Thoracic aorta (tissue), 2 donors: ENCODE results near the gene PTPRN2. TPM values are rescaled to one million over a fixed set of nuclear protein-coding genes. Genes with fewer than 3 reads are reported as not detected.

Experiments
- ATAC-seq: fragments of 150-250 bp; one replicate; pipeline ENCODE4 v1.8.0; 2017; ENCODE audit warnings: low read depth; ENCODE audit not compliant: insufficient number of reproducible peaks, low FRiP score
- DNase-seq: peaks from one replicate; pipeline ENCODE4 v3.0.0-alpha.2; 2020; ENCODE audit warnings: low spot score
- H3K27ac ChIP-seq, 2 donors: fragments of 200-600 bp; sonication (generic); 1 replicate in 1 of 2; 2 replicates in 1 of 2; pipeline ENCODE4 v1.5.1; 2016; ENCODE audit warnings: mild to moderate bottlenecking in 2 of 2, moderate library complexity in 2 of 2
- H3K27me3 ChIP-seq: fragments of 200-600 bp; sonication (generic); replicated peaks from 2 replicates; pipeline ENCODE4 v1.6.0; 2016; ENCODE audit warnings: mild to moderate bottlenecking; ENCODE audit not compliant: insufficient read depth
- H3K36me3 ChIP-seq: fragments of 200-600 bp; sonication (generic); one replicate; pipeline ENCODE4 v1.5.1; 2016
- H3K4me1 ChIP-seq, 2 donors: fragments of 200-600 bp; sonication (generic); 1 replicate in 1 of 2; 2 replicates in 1 of 2; pipeline versions ENCODE4 v1.5.1 to v1.6.0; 2016; ENCODE audit warnings: low read depth in 2 of 2, mild to moderate bottlenecking in 1 of 2; ENCODE audit not compliant: control insufficient read depth in 1 of 2
- H3K4me3 ChIP-seq: fragments of 200-600 bp; sonication (generic); 2 replicates; pipeline ENCODE4 v1.5.1; 2016; ENCODE audit warnings: mild to moderate bottlenecking
- H3K9me3 ChIP-seq: fragments of 200-600 bp; sonication (generic); 2 replicates; pipeline ENCODE4 v1.5.1; 2016
- total RNA-seq, 2 donors: library from RNA; depleted of rRNA; stranded (reverse); fragments of >200 nt; gene quantifications; one replicate each; pipeline versions ENCODE4 v1.1.0 to v1.2.3, GENCODE V29; 2016
- TF ChIP-seq, protein P1 (sequence below): fragments of 200-600 bp; sonication (generic); IDR thresholded peaks from one replicate; pipeline ENCODE4 v1.5.1; 2019; ENCODE audit warnings: antibody characterized with exemption

The PTPRN2 gene
- total RNA-seq, 2 donors from 2014 or later = 2.2 to 3.1 TPM

DNA sequence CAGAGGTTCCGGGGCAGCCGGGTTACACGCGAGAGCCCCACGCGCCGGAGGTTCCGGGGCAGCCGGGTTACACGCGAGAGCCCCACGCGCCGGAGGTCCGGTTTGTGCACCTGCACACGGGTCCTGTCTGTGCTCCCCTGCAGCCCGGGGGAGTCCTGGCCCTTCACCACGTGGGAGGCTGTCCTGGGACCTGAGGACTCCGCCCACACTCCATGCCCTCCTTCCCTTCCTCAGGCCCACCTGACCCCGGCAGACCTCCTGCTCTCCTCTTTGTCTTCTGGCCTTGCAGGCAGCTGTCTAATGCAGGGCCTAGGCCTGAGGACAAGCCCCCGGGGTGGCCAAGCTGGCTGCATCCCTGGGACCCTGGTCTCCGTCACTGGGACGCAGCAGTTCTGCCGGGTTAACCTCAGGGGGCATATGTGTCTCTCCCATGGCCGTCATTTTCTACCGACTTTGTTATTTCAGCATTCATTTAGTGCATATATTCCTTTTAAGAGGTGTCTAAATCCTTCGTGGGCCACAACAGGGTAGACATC, 876.2 kb downstream of the PTPRN2 start:
- Histone ChIP-seq H3K27me3 (no peaks in the 10 kb centered on the region), H3K36me3 (no peaks in the 10 kb centered on the region), H3K27ac (no peak overlapping the region), H3K4me3 (no peak overlapping the region), H3K9me3 (no peaks in the 10 kb centered on the region), H3K4me1 (no peaks in the 10 kb centered on the region)
- no peak for ATAC-seq
- no peak for DNase-seq
- TF ChIP-seq, protein P1, sequence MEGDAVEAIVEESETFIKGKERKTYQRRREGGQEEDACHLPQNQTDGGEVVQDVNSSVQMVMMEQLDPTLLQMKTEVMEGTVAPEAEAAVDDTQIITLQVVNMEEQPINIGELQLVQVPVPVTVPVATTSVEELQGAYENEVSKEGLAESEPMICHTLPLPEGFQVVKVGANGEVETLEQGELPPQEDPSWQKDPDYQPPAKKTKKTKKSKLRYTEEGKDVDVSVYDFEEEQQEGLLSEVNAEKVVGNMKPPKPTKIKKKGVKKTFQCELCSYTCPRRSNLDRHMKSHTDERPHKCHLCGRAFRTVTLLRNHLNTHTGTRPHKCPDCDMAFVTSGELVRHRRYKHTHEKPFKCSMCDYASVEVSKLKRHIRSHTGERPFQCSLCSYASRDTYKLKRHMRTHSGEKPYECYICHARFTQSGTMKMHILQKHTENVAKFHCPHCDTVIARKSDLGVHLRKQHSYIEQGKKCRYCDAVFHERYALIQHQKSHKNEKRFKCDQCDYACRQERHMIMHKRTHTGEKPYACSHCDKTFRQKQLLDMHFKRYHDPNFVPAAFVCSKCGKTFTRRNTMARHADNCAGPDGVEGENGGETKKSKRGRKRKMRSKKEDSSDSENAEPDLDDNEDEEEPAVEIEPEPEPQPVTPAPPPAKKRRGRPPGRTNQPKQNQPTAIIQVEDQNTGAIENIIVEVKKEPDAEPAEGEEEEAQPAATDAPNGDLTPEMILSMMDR = no peak

DNA sequence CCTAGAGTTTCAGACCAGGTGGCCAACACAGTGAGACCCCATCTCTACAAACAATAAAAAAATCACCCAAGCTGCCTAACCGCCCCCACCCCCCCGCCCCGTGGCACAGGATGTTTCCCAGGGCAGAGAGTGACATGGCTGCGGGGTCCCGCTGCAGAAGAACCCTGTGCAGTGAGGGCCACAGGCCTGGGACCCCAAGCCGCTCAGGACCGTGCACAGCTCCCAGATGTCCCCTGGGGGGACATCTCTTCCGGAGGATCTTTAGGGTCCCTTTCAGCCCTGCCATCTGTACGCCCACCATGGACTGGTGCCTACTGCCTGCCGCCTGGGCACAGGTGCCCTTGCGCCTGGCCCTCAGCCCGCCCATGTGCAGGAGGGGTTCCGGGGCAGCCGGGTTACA, 877.2 kb downstream of the PTPRN2 start:
- H3K4me3 ChIP-seq = no peak overlapping the region
- no peaks in the 10 kb centered on the region for H3K9me3 ChIP-seq
- H3K4me1 ChIP-seq = no peaks in the 10 kb centered on the region
- TF ChIP-seq, protein P1 = no peak
- no peaks in the 10 kb centered on the region for H3K27me3 ChIP-seq
- ATAC-seq = no peak
- H3K27ac ChIP-seq = no peak overlapping the region
- H3K36me3 ChIP-seq = no peaks in the 10 kb centered on the region
- DNase-seq = no peak

GRCh38 chr7:157709531-157710251, 877.9 kb downstream of the PTPRN2 start:
- Histone ChIP-seq H3K4me1 (no peaks in the 10 kb centered on the region), H3K27me3 (no peaks in the 10 kb centered on the region), H3K36me3 (no peaks in the 10 kb centered on the region), H3K4me3 (no peak overlapping the region), H3K9me3 (no peaks in the 10 kb centered on the region), H3K27ac (no peak overlapping the region)
- TF ChIP-seq, protein P1 = no peak
- no peak for ATAC-seq
- DNase-seq = no peak

- TF ChIP-seq, protein P1 = no peak
- Histone ChIP-seq H3K9me3 (no peaks in the 10 kb centered on the region), H3K4me3 (no peak overlapping the region), H3K36me3 (no peaks in the 10 kb centered on the region), H3K27ac (no peak overlapping the region), H3K27me3 (no peaks in the 10 kb centered on the region), H3K4me1 (no peaks in the 10 kb centered on the region)
- ATAC-seq (no peak), DNase-seq (no peak)
Observed at GRCh38 chr7:157708919-157709295, 878.7 kb downstream of the PTPRN2 start.

GRCh38 chr7:157707983-157708918, 879.4 kb downstream of the PTPRN2 start:
- Histone ChIP-seq H3K36me3 (no peaks in the 10 kb centered on the region), H3K27me3 (no peaks in the 10 kb centered on the region)
- no peak for DNase-seq

More at GRCh38 chr7:157707983-157708918, 879.4 kb downstream of the PTPRN2 start:
- Histone ChIP-seq H3K4me1 (no peaks in the 10 kb centered on the region), H3K27ac (no peak overlapping the region), H3K4me3 (no peak overlapping the region), H3K9me3 (no peaks in the 10 kb centered on the region)
- TF ChIP-seq, protein P1 = no peak
- no peak for ATAC-seq
